Stimulated activated CD4-positive, alpha-beta T cell treated with anti-CD3 and anti-CD28 coated beads, Interleukin-1b, Interleukin-23, amount 100 ng/mL, for 24 hours (primary cell): Measurements from ENCODE around the gene TBL1Y.
"Not testable (repeated sequence)": the region's sequence is repeated elsewhere in the genome, so short reads cannot be mapped to it uniquely, and the experiment has no call there.

Experiments used
- DNase-seq, 4 experiments: peaks; one replicate each; pipeline ENCODE4 v3.0.0-alpha.2; 2020; ENCODE audit warnings: low read depth in 4 of 4, low spot score in 1 of 4

TBL1Y gene

DNA sequence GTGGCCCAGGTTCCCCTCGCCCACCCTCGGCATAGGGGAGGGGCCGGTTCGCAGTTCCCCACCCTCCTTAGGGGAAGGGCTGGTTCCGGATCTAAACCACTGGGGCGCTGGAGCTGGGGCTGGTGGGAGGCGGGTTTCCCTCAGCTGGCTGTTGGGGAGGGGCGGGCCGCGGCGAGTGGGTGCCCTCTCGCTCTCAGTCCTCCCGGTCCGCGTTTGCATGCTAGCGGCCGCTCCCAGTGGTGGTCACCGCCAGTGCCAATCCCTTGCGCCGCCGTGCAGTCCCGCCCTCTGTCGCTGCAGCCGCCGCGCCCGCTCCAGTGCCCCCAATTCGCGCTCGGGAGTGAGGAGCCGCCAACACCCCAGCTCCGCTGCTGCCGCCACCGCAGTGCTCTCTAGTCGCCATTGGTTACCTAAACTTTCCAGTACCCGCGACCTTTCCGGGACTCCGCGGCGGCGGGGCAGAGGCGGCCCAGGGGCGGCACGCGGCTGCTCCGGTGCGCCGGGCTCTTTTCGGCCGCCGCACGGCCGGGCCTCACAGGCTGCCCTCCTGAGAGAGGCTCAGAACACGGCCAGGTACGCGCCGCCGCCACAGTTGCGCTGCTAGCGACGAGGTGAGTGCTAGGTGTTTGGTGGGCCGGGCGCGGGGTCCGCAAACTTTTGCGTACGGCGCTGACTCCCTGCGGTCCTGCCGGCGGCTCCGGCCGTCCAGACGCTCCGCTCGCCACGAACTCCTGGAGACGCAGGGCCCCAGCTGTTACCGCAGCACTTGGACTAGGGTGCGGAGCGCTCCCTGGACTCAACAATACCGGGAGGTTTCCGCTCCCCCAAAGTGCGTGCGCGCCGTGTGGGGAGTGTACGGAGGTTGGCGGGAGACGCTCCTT lies at the start of gene TBL1Y:
TBL1Y (plus strand) TSS at position 326 of the 881 bp plus-strand sequence. CDS start 114,388 bp downstream, outside the sequence.
- DNase-seq, result no peak

DNA sequence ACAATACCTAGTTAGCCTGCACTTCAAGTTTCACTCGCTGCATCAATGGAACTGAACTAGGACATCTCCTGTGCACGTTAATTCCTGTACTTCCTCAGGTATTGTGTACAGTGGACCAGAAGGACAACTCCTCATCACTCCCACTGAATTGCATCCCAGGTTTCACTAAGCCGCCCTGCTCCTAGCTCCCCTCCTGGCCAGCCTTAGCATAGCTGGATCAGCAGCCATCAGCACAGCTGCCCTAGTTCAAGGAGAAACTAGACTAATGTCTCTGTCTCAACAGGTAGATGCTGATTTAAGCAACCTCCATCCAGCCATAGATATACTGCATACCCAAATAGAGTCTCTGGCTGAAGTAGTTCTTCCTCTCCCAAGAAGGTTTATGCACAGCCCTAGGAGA lies 16.0 kb upstream of the TBL1Y start:
- no peak for DNase-seq

DNA sequence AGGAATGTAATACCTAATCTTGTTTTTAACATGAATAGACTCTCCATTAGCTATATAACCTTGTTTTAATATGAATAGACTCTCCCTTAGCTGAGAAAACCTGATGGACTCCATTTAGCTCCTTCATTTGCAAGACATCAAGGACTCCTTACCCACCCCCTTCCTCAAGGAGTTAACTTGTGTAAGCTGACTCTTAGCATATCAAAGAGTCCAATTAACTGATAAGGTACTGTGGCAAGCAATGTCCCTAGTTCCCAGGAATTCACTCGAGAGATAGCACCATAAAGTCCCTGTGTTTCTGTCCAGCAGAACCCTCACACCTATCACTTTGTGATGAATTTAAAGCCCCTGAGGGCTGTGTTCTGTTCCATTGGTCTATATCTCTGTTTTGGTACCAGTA lies 15.3 kb upstream of the TBL1Y start:
- DNase-seq, result no peak

DNA sequence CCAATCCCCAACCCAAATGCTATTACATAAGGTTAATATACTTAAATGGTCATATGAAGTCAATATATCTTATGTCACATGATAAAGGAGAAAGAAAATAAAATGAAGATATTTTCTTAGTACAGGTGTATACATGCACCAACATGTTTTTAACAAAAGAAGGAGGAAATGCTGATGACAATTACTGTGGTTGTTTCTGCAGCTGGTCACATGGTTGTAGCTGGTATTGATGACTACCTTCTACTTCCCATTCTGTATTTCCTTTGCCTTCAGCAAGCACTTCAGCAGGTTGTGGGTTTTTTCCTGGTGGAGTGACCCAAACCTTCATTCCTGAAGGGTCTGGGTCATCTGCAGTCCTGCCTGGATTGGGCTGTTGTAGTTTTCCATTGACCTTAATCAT lies 8.4 kb upstream of the TBL1Y start:
- not testable (repeated sequence) for DNase-seq

DNA sequence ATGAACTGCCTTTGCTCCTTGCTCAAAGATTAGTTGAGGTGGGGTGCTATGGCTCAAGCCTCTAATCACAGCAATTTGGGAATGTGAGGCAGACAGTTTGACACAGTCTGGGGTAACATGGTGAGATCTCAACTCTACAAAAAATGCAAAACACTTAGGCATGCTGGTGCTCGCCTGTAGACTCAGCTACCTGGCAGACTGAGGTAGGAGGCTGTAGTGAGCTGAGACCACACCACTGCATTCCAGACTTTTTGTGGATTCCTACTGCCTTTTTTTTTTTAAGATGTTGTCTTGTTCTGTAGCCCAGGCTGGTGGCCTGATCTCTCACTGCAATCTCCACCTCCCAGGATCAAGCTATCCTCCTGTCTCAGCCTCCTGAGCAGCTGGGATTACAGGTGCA lies 2.9 kb upstream of the TBL1Y start:
- DNase-seq, result no peak

DNA sequence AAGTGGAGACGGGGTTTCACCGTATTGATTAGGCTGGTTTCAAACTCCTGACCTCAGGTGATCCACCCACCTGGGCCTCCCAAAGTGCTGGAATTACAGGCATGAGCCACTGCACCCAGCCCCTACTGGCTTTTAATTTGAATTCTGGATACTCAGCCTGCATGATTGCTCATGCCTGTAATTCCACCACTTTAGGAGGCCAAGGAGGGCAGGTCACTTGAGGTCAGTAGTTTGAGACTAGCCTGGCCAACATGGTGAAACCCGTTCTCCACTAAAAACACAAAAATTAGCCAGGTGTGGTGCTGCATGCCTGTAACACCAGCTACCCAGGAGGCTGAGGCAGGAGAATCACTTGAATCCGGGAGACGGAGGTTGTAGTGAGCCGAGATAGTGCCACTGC lies 2.5 kb upstream of the TBL1Y start:
- DNase-seq, result not testable (repeated sequence)

DNA sequence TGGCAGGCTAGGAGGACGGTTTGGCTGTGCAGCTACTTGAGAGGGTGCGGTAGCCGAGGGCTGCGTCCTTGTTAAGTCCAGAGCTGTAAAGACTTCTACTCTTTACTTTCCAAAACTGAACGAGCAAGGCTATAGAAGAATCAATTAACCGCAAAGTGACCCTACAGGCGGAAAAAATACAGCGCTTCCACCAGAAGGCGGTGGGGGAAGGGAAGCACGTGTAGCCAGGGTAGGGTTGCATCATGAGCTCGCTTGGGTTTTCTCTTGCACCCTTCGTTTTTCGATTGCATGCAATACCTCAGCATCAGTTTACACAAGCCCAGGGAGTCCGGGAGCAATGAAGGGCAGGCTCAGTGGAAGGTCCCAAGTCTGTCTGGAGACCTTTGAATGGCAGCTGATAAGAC lies 1.4 kb upstream of the TBL1Y start:
- no peak for DNase-seq

DNA sequence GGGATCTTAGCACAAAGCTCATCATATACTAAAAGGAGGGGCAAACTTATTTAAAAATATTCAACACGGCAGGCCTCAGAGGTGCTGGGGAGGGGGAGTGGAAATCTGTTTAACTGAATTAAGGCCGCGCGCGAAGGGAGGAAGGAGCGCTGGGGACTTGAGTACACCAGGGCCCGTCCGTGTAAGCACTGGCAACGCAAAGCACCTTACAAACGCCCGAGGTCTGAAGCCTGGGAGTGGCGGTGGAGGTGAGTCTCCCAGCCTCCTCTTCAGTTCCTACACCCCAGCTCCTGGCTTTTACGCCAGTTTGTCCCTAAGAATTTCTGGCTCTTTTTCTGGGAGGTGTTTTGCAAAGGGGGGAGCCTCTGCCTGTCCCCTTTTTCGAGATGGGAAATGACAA lies 641 bp upstream of the TBL1Y start:
- no peak for DNase-seq

DNA sequence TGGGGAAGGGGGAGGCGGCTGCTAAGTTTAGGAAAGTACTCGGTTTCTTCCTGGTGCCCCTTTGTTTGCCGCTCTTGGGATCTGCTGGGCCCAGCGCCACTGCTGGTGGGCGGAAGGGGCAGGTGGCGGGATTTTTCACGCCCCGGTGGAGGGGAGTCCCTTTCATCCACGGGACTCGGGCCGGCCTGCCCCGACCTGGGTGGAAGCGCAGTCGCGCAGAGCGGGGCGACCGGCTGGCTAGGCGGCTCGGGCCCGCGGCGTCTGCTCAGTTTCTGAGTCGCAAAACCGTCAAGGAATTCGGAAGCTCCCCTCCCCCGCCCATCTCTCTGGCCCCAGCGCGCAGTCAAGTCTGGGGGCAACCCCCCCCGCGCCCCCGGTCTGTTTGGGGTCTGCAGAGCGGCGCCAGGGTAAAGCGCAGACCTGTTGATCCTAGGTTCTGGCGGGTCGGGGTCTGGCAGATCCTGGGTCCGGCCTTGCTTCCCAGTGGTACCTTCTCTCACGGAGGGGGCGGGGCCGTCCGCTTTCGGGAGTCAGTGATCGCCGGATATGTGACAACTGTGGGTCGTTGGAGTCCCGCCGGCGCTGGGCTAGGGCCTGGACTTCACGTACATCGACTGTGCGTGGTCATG lies 870 bp downstream of the TBL1Y start, which contains the start of gene AMELY:
AMELY (minus strand) TSS at position 500 of the 629 bp plus-strand sequence. CDS start 39,144 bp downstream, outside the sequence.
- no peak for DNase-seq

DNA sequence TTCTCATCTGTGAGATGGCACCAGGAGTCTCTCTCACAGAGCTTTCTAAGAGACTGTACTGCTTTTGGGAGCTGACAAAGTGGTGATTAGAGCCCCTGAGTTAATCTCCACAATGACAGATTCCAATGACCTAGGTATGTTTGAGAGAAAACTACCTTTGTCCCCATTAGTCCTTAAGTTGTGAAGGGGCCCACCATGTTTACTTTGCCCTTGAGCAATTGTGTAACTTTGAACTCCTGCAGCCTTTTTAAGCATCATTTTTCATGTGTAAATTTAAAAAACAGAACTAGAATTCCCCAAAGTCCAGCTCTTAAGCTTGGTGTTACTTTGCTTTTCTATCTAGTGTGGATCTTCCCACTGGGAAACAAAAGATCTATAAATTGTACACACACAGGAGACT lies 2.9 kb downstream of the TBL1Y start:
- no peak for DNase-seq

DNA sequence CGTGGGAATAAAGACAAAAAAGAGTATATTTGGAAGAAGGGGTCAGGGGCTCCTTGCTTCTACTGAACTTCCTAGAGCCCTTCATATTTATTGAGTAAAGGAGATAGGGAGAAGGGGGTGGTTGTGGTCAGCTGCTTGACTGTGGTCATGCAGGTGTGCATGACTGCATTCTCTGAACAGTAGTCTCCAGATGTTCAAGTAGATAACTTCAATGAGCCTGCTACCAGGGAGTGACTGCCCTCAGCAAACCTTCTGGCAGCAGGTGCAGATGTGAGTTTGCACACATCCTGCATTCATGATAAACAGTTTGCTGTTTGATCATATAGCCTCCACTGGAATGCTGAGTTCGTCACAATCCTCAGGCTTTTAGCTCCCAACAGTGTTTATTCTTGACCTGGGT lies 10.6 kb downstream of the TBL1Y start:
- DNase-seq, result no peak

DNA sequence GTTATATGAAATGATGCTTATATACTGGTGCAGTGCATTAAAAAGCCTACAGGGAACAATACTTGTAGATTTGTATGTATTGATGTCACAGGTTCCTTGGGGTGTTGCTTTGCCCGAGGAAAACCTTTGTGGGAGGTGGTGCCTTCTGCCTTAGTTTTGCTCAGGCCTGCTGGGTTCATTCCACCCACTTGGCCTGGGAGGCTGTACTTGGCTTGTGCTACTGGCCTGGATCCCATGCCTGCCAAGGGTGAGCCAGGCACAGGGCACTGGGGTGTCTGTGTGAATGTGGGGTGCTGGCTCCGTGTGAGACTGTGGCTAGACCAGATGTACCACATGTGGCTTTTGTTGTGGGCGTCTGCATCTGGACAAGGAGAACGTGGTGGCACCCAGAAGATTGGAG lies 17.8 kb downstream of the TBL1Y start:
- no peak for DNase-seq

DNA sequence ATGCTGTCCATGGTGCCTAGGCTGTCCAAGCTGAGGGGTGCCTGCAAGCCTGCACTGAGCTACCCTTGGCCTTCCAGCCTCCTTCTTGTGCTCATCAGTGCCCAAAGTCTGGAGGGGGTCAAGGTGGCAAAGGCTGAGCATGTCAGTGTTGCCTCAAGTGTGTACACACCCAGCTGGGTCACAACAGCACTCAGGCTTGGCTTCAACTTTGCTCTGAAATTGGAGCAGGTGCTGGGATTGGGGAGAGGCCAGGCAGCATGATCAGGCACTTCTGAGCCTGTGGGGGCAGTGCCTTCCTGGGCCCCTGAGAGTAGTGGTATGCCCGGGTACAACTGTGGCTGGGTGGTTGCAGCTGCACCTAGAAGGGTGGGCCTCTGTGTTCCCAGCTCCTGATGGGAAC lies 18.7 kb downstream of the TBL1Y start:
- no peak for DNase-seq

DNA sequence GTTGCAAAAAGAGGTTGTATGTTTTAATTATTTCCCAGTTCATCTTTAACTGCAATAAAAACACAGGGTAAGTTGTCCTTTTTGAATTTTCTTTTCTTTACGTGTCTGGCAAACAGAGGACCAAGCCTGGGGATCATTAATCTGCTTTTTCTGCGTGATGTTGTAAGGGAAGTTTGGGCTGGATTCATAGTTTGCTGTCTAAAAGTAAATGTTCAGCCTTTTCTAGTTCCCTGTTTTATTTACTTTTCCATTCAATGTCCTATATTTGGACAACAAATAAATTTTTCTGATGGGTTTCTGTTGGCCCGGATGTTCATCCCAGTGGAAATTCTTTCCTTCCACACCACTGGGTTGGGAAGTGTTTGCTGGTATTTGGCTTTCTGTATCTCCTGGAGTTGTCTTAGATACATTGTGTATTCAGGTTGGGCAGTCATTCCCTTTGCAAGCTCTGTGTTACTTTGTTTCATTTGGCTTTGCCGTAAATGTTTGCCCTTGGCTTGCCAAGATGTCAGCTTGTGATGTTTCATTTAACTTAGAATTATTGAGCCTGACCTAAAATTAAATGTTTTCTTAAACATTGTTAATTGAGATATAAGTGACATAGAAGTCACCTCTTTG lies 21.4 kb downstream of the TBL1Y start:
- DNase-seq, result no peak

DNA sequence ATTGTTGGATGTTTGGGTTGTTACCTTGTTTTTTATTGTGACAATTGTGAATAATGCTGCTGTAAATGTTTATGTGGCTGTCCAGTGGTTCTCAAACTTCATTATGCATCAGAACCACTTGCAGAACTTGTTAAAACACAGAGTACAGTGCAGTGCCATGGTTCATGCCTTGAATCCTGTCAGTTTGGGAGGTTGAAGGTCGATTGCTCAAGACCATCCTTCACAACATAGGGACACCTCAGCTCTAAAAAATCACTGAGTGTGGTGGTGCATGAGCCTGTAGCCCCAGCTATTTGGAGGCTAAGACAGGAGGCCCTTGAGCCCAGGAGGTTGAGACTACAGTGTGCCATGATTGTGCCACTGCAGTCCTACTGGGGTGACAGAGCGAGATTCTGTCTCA lies 25.0 kb downstream of the TBL1Y start:
- no peak for DNase-seq

DNA sequence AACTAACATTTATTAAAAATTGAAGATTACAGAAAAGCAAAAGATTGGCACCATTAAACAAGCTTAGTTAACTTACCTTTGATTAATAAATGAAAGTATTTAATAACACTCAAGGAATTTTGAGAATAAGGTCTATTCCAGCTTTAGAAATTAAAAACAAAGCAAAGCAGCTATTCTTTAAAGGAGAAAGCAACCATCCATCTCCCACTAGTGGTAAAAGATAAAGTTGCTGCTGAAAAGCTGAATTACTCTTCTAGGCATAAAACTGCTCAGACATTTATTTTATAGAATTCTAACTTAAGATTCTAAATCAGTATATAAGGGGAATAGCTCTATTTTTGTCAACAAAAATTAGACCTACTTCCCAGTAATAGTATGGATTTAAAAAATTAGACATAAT lies 37.2 kb downstream of the TBL1Y start:
- no peak for DNase-seq

DNA sequence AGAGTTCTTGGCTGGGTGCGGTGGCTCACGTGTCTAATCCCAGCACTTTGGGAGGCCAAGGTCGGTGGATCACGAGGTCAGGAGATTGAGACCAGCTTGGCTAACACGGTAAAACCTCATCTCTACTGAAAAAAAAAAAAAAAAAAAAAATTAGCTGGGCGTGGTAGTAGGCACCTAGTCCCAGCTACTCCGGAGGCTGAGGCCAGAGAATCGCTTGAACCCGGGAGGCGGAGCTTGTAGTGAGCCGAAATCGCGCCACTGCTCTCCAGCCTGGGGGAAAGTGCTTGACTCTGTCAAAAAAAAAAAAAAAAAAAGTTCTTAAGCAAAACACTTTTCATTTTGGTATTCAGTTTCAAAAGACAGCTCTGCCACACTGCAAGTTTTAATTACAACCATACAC lies 37.9 kb downstream of the TBL1Y start:
- DNase-seq, result no peak

DNA sequence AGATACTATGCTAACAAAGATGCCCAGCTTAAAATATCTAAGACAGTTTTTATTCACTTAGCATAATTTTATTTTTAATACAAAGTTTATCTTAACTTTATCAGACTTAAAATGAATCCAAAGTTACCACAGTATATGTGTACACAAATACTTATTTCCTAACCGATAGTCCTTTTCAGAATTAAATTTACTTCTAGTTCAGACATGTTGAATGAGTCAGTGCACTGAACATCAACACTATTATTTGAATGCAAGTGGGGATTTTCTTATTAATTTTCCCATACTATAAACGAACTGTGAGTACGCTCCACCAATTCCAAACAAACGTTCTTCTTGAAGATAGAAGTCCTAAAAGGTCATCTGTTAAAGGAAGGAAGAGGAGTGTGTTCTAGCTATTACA lies 39.5 kb downstream of the TBL1Y start:
- no peak for DNase-seq

DNA sequence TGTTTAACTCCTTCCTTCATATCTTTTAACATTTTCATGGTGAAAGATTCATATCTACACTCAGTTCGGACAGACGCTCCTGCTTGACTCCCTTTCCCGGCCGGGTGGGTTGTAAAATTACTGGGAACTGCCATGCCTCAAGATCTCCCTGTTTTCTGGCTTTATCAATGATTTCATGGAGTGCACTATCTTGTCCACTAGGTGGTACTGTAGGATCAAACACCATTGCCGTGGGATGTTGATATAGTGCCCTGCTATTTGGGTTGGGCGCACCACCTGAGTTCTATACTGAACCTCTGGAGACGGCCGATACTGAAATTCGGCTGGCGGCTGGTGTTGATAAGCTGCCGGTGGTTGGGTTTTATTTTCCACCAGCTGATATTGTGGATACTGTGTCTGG lies 54.2 kb downstream of the TBL1Y start:
- DNase-seq, result peak in 2 of 4 experiments; percentile 0 to 2

DNA sequence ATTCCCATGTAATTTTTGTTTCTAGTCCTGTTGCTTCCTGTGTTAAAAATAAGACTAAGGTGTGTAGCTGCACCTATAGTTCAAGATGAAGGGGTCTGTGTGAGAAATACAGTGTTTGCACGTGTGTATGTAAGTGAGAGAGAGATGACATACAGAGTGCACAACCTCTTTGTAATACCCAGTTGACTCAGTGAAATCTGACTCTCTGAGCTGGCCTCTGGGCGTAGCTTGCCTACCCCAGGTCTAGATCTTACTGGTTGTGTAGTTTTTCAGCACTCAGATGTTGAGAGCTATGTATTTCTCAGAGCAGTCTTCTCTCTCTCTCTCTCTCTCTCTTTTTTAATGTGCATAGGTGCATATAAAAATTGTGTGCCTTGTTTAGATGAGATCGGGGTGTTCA lies 56.0 kb downstream of the TBL1Y start:
- no peak for DNase-seq

DNA sequence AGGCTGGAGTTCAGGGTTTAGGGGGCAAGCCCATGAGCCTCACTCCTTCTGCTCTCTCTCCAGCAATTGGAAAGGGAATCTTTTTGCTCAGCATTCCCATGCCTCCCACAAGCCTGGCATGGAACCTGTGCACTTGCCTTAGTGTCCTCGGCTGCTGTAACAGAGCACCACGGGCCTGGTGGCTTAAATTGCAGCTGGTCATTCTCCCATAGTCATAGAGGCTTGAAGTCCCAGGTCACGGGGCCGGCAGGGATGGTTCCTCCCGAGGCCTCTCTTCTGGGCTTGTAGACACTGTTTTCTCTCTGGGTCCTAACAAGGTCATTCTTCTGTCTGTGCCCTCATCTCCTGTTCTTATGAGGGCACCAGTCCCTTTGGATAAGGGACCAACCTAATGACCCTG lies 57.2 kb downstream of the TBL1Y start:
- DNase-seq, result no peak

DNA sequence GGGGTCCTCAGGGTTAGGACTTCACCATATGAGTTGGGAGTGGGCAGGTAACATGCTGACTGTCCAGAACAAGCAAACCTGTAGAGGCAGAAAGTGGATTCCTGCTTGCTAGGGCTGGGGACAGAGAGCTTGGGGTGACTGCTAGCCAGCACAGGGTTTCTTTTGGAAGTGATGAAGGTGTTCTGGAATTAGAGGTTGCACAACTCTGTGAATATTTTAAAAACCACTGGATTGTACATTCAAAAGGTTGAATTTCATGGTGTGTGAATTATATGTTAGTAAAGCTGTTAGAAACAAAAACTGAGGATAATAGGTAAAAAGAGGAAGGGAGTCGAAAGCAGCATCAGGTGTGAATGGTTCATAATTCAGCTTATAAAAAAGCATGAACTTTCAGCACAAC lies 57.7 kb downstream of the TBL1Y start:
- DNase-seq, result no peak
